Upper lobe of right lung (tissue), 1 donor: ENCODE measurements around the gene LRRC8E. TPM values are rescaled to one million over a fixed set of nuclear protein-coding genes. Genes with fewer than 3 reads are reported as not detected.
A peak's percentile ranks its signal among the peaks of the same experiment; 100 is the strongest.

Source experiments
- ATAC-seq: fragments of 200-7000 bp; cut with Tn5 transposase; one replicate; pipeline ENCODE4 v1.9.1; 2020; ENCODE audit warnings: mild to moderate bottlenecking, moderate library complexity
- DNase-seq: peaks from one replicate; pipeline ENCODE4 v3.0.0-alpha.2; 2020
- H3K27ac ChIP-seq: fragments of 200-600 bp; one replicate; pipeline ENCODE4 v1.8.0; 2022
- H3K27me3 ChIP-seq: fragments of 200-600 bp; one replicate; pipeline ENCODE4 v1.8.0; 2022; ENCODE audit warnings: mild to moderate bottlenecking
- H3K36me3 ChIP-seq: fragments of 200-600 bp; one replicate; pipeline ENCODE4 v1.8.0; 2022
- H3K4me1 ChIP-seq: fragments of 200-600 bp; one replicate; pipeline ENCODE4 v1.8.0; 2022
- H3K4me3 ChIP-seq: fragments of 200-600 bp; one replicate; pipeline ENCODE4 v1.8.0; 2022; ENCODE audit warnings: mild to moderate bottlenecking
- H3K9me3 ChIP-seq: fragments of 200-600 bp; one replicate; pipeline ENCODE4 v1.8.0; 2022
- intact Hi-C: fragments of 100-400 bp; cut with DNase I; formaldehyde crosslinking; loops from one replicate; pipeline ENCODE4 v1.11.0; 2022
- total RNA-seq: library from RNA; stranded (reverse); fragmentation: NEBNext Ultra II Directional; extraction: Animal tissue kit (Norgen Biotek cat#: 25700); gene quantifications from one replicate; pipeline ENCODE4 v1.2.1, GENCODE V29; 2021
- TF ChIP-seq, protein P1 (sequence below): fragments of 200-600 bp; IDR thresholded peaks from one replicate; pipeline ENCODE4 v1.8.0; 2022; ENCODE audit warnings: antibody characterized with exemption
- donor health status: DM: no; HTN: yes; CAD: no; lungs with severe emphysema.

LRRC8E gene
- total RNA-seq, 1 donor from 2014 or later = 11.0 TPM

DNA sequence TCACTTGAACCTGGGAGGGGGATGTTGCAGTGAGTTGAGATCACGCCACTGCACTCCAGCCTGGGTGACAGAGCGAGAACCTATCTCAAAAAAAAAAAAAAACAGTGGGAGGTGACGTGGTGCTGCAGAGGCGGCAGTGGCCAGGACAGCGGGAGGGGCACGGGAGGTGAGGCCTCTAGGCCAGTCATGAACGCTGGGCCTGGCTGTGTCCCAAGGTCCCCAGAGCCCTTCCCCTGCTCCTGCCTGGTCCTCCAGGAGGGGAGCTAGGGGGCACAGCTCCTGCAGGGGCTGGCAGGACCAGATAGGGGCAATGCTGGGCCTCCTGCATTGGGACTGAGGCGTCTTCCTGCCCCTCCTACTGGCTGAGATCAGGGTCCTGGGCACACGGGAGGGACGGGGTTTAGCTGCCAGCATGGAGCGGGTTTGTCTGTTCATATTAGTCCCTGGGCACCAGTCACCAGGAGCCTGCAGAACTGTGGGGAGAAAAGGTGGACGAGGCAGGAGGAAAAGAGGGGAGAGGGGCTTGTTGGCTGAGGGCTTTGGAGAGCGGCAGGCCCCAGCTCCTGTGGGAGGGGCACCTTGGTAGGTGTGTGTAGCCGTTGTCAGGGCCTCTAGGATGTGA, 19.9 kb downstream of the LRRC8E start:
- no peak for ATAC-seq
- TF ChIP-seq, protein P1, sequence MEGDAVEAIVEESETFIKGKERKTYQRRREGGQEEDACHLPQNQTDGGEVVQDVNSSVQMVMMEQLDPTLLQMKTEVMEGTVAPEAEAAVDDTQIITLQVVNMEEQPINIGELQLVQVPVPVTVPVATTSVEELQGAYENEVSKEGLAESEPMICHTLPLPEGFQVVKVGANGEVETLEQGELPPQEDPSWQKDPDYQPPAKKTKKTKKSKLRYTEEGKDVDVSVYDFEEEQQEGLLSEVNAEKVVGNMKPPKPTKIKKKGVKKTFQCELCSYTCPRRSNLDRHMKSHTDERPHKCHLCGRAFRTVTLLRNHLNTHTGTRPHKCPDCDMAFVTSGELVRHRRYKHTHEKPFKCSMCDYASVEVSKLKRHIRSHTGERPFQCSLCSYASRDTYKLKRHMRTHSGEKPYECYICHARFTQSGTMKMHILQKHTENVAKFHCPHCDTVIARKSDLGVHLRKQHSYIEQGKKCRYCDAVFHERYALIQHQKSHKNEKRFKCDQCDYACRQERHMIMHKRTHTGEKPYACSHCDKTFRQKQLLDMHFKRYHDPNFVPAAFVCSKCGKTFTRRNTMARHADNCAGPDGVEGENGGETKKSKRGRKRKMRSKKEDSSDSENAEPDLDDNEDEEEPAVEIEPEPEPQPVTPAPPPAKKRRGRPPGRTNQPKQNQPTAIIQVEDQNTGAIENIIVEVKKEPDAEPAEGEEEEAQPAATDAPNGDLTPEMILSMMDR = no peak
- Histone ChIP-seq H3K9me3 (no peaks in the 10 kb centered on the region), H3K4me3 (no peak overlapping the region), H3K36me3 (peaks cover 39% of the 10 kb centered on the region), H3K4me1 (peaks cover 14% of the 10 kb centered on the region), H3K27me3 (no peaks in the 10 kb centered on the region), H3K27ac (no peak overlapping the region)
- peak; percentile 61 for DNase-seq
- intact Hi-C loops = no loop called here

DNA sequence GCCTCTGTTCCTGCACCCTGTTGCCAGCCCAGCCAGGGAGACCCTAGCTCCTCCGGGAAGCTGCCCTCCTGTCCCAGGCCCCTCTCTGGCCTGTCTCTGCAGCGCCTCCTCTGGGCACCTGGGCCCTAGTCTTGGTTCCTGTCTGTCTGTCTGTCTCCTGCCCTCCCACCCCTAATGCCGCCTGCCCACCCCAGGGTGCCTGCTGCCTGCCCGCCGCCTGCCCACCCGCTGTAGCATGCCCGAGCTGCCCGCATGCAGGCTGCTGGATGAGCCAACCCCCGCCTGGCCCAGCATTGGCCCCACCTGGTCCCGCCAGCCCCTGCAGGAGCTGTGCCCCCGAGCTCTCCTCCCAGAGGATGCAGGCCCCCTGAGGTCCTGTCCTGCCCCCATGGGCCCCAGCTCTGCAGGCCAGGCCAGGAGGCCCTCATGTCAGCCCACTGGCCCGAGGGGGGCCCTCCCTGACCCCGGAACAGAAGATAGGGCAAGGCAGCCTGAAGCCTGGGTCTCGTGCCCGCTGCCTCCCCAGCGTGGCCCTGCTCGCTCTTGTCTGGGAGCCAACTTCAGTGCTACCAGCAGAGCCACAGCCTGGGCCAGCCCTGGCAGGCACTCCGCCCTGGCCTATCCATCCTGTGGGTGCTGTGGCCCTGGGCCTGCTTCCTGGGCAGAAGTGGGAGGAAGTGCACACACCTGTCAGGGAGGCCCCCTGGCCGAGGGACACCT, 20.6 kb downstream of the LRRC8E start:
- peaks cover 39% of the 10 kb centered on the region for H3K36me3 ChIP-seq
- intact Hi-C loops = no loop called here
- DNase-seq = no peak
- no peak overlapping the region for H3K4me3 ChIP-seq
- no peaks in the 10 kb centered on the region for H3K27me3 ChIP-seq
- ATAC-seq = no peak
- no peak overlapping the region for H3K27ac ChIP-seq
- peaks cover 14% of the 10 kb centered on the region for H3K4me1 ChIP-seq
- H3K9me3 ChIP-seq = no peaks in the 10 kb centered on the region
- TF ChIP-seq, protein P1 = no peak

DNA sequence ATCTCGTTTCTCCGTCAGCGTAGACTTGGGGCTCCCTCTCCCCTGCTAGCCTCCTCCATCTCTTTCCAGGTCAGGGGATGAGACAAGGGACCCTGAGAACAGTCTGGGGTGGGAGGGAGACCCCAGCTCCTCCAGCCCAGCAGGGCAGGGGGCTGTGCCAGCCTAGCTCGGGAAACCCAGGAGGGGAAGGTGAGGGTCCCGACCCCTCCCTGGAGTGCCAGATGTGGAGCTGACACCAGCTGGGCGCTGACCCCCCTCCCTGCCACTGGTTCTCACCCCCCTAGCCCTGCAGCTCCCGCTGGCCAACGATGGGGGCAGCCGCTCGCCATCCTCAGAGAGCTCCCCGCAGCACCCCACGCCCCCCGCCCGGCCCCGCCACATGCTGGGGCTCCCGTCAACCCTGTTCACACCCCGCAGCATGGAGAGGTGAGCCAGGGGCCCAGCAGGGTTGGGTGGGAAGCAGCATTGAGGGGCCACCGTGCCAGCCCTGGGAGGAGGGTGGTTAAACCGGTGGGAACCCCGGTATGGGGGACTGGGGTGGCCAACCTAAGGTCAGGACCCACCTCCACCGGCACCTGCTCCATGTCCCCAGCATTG, 21.3 kb downstream of the LRRC8E start:
- DNase-seq = no peak
- peaks cover 12% of the 10 kb centered on the region for H3K4me1 ChIP-seq
- peaks cover 39% of the 10 kb centered on the region for H3K36me3 ChIP-seq
- intact Hi-C loops = no loop called here
- H3K9me3 ChIP-seq = no peaks in the 10 kb centered on the region
- H3K27ac ChIP-seq = no peak overlapping the region
- TF ChIP-seq, protein P1 = no peak
- no peaks in the 10 kb centered on the region for H3K27me3 ChIP-seq
- no peak for ATAC-seq
- H3K4me3 ChIP-seq = no peak overlapping the region

DNA sequence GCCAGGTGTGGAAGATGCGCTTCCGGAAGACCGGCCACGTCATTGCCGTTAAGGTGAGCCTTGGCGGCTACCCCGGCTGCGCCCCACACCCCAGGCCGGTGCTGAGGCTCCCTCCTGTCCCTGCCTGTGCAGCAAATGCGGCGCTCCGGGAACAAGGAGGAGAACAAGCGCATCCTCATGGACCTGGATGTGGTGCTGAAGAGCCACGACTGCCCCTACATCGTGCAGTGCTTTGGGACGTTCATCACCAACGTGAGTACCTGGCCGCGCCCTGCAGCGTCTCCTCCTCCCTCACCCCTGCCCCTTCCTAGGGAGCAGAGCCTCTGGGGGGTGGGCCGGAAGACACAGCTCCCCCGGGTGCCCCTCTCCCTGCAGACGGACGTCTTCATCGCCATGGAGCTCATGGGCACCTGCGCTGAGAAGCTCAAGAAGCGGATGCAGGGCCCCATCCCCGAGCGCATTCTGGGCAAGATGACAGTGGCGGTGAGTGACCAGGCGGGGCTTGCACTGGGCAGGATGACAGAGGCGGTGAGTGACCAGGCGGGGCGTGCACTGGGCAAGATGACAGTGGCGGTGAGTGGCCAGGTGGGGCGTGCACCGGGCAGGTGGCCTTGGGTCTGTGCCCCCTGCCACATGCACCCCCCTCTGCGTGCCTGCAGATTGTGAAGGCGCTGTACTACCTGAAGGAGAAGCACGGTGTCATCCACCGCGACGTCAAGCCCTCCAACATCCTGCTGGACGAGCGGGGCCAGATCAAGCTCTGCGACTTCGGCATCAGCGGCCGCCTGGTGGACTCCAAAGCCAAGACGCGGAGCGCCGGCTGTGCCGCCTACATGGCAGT, 22.2 kb downstream of the LRRC8E start:
- Histone ChIP-seq H3K36me3 (peaks cover 39% of the 10 kb centered on the region), H3K27me3 (peaks cover 8% of the 10 kb centered on the region), H3K4me3 (no peak overlapping the region), H3K27ac (no peak overlapping the region), H3K4me1 (peaks cover 3% of the 10 kb centered on the region), H3K9me3 (no peaks in the 10 kb centered on the region)
- DNase-seq (peak; percentile 64), ATAC-seq (no peak)
- intact Hi-C loops = no loop called here
- TF ChIP-seq, protein P1 = no peak

DNA sequence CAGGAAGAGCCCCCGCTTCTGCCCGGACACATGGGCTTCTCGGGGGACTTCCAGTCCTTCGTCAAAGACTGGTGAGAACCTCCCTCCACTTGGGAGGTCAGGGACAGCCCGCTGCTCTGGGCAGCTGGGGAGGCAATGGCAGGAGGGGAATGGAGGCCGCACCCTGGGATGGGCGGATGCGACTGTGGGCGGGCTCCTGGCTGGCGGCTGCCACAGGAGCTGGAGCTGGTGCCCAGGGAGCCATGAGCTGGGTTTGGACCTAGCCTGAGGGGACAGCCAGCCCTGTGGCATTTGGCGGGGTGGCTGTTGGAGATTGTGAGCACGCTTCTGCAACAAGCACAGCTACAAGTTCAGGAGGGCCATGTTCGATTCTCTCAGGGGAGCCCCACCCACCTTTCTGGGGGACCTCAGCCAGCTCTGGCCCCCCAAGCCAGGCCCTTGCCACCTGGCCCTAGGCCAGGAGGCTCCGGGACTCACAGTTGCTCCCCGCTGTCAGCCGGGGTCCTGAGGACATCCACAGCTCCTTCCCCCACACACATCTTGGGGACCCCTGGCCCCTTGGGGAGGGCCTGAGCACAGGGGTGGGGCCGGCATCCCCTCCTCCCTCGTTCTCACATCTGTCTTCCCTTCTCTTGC, 23.3 kb downstream of the LRRC8E start:
- Histone ChIP-seq H3K27ac (no peak overlapping the region), H3K9me3 (no peaks in the 10 kb centered on the region), H3K27me3 (peaks cover 14% of the 10 kb centered on the region), H3K4me3 (no peak overlapping the region), H3K4me1 (peaks cover 6% of the 10 kb centered on the region), H3K36me3 (peaks cover 39% of the 10 kb centered on the region)
- ATAC-seq (no peak), DNase-seq (no peak)
- TF ChIP-seq, protein P1 = no peak
- intact Hi-C loops = no loop called here
